GM12872 (cell line): ENCODE measurements around the gene SLC4A9.

Experiments
- CTCF ChIP-seq: IDR thresholded peaks from 3 replicates; pipeline ENCODE4 v1.5.1; 2011; ENCODE audit warnings: low read depth, mild to moderate bottlenecking, low read length, moderate library complexity; ENCODE audit not compliant: insufficient read depth

The SLC4A9 gene

GRCh38 chr5:140346348-140347221 is 13.4 kb upstream of the SLC4A9 start, which contains the start of gene HBEGF:
Gene HBEGF, minus strand, starts transcription at chr5:140346603. Its CDS starts 275 bp downstream, at chr5:140346328.
- TF ChIP-seq CTCF, result peak; percentile 82

- no peak for TF ChIP-seq CTCF
Measured at GRCh38 chr5:140347360-140347759, 12.6 kb upstream of the SLC4A9 start.

- no peak for TF ChIP-seq CTCF
Measured at GRCh38 chr5:140348104-140348503, 11.9 kb upstream of the SLC4A9 start.

GRCh38 chr5:140349244-140349643 is 10.8 kb upstream of the SLC4A9 start:
- no peak for TF ChIP-seq CTCF

GRCh38 chr5:140351609-140352334 is 8.2 kb upstream of the SLC4A9 start:
- peak; percentile 75 for TF ChIP-seq CTCF

- no peak for TF ChIP-seq CTCF
Measured at GRCh38 chr5:140355546-140355945, 4.4 kb upstream of the SLC4A9 start.

GRCh38 chr5:140356853-140357725 is 2.9 kb upstream of the SLC4A9 start:
- no peak for TF ChIP-seq CTCF
